Stimulated activated CD8-positive, alpha-beta memory T cell treated with anti-CD3 and anti-CD28 coated beads, Interleukin-15, amount 100 ng/mL, for 4 hours (primary cell): ENCODE measurements around the gene GIMAP7.
"Not testable (repeated sequence)": the region's sequence is repeated elsewhere in the genome, so short reads cannot be mapped to it uniquely, and the experiment has no call there.

ENCODE experiments used
- DNase-seq, 2 donors: peaks; one replicate each; pipeline ENCODE4 v3.0.0-alpha.2; 2020; ENCODE audit warnings: low read depth in 2 of 2

GIMAP7 gene

DNA sequence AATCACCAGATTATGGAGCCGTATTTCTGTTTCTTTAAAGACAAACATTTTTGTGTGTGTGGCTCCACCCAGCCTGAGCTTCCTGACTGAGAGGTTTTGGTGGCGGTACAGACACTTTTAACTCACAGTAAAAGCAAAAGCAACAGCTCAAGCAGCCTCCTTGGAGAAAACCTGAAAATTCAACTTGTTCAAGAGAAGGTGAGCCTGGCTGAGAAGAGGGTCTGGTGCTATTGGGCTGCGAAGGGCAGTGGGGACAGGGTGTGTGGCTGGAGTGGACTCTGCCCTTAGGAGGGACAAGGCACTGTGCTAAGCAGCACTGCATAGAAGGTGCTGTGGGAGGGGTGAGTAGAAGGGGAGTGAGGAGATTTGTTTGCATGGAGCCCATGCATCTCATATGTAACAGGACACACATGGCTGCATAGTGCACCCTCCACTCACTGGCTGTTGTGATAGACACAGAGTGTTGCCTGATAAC lies at the start of gene GIMAP7:
TSS of gene GIMAP7 (plus strand) at position 125 of the 475 bp plus-strand sequence. CDS start 5,103 bp downstream, outside the sequence.
- no peak for DNase-seq

DNA sequence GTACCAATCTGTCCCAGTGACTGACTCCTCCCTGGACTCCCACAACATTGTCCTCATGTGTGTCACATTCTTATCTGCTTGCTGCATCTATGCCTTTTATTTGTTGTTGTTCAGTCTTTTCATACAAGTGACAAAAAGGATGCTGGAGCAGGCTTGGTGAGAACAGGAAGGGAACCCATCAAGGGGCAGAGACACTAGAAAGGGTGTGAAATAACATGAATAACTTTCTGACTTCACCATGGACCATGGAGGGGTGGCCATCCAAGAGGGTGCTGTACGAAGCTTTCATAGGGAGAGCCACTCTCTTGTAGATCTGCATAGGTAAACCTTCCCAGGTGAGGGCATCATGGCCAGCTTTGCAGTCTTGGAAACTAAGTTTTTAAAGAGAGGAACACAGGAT lies 49.7 kb upstream of the GIMAP7 start:
- no peak for DNase-seq

DNA sequence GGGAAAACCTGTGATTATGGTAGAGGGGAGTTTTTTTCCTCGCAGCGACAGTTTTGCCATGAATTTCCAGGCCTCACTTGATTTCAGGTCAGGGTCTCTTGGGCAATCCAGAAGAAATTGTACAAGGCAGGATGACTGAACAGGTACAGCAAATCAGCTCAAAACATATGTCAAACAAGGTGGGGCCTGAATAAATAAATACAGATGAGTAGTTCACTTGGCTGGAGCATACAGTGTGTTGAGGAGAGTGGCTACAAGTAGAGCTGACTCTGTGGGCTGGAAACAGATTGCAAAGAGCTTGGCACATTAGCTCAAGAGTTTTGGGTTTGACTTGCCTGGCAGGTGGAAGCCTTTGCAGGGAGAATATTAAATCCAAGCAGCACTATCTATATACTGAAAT lies 49.3 kb upstream of the GIMAP7 start:
- DNase-seq = no peak

DNA sequence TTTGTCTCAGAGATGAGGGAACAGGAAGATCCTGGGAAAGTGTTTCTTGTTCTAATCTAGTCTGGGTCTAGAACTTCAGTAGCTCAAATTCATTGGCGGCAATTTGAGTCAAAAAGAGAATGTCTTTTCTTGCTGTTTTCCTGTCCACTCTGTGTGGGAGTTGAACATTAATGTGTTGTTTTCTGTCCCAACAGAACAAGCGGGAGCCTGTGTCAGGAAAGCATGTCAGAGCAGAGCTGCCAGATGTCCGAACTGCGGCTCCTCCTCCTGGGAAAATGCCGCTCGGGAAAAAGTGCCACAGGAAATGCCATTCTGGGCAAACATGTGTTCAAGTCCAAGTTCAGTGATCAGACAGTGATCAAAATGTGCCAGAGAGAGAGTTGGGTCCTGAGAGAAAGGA lies 48.2 kb upstream of the GIMAP7 start:
- DNase-seq = no peak

DNA sequence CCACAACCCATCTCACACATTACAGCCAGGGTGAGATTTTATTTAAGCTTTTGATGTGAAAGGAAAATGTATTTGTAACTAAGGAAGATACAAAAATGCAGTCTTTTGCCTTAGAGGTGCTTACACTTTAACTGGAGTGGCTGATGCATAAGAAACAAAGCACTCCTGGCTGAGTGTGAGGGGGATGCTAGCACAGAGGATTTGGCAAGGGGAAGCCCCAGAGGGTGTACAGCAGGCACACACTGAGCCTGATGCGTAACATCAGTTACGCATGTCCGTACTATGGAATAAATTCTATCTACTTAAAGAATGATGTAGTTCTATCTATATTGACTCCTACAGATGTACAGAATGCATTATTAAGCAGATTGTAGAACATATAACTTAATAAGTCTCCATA lies 46.4 kb upstream of the GIMAP7 start:
- DNase-seq = no peak

DNA sequence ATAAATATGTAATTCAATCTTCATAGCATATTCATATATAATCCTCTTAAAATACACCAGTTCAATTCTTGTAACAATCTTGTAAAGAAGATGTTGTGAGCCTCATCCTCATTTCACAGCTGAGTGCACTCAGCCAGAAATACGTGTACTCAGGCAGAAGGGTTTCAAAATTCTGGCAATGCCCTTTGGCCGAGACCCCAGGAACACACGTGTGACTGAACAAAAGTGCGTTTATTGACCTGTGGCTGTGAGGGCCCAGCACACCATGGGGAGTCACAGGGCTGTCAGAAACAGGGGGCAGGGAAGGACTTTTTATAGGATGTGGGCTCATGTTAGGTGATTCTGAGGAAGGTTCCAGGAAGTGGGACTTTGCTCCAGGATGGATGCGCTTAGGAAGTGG lies 42.8 kb upstream of the GIMAP7 start:
- no peak for DNase-seq

DNA sequence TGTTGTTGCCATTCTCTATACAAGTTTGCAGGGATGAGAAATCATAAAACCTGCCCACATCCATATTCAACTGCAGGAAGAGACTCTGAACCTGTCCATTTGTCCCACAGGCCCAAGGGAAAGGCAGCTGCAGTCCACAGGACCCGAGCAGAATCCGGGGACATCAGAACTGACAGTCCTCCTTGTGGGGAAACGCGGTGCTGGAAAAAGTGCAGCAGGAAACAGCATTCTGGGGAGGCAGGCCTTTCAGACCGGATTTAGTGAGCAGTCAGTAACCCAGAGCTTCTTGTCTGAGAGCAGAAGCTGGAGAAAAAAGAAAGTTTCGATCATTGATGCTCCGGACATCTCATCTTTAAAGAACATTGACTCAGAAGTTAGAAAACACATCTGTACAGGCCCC lies 40.8 kb upstream of the GIMAP7 start:
- DNase-seq = no peak

DNA sequence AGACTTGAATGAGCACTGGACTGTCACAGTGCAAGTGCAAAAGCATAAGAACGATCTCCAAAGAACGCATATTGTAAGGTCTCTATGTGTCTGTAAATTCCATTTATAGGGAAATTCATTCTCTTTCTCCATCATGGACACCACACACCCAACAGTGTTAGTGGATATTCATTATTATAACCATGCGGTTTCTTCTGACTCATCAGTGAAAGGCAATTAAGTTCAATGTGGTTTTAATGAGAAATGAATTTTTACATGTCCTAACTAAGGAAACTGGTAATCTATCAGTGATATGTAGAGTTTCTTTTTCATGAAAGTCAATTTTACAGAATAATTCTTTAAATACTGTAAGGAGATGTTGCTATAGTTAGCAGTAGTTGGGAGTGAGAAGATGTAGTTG lies 38.4 kb upstream of the GIMAP7 start:
- DNase-seq = no peak

DNA sequence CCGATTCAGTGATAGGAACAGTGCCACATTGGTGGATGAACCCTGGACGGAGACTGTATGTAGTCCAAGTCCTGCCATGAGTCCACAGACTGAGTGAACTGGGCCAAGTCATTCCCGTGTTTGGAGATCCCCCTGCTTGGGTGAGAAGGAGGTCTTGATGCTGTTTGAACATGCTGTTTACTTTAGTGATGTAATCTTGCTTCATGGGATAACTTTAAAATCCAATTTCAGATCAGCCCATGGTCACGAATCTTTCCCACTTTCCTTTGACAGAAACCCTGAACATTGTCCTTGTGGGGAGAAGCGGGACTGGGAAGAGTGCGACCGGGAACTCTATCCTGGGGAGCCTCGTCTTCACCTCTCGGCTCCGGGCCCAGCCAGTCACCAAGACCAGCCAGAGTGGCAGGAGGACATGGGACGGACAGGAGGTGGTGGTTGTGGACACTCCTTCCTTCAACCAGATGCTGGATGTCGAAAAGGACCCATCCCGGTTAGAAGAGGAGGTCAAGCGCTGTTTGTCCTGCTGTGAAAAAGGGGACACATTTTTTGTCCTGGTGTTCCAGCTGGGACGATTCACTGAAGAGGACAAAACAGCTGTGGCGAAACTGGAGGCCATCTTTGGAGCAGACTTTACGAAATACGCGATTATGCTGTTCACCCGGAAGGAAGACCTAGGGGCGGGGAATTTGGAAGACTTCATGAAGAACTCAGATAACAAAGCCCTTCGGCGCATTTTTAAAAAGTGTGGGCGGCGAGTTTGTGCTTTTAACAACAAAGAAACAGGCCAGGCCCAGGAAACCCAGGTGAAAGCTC lies 37.6 kb upstream of the GIMAP7 start:
- DNase-seq = peak in 1 of 2 donors; percentile 56

DNA sequence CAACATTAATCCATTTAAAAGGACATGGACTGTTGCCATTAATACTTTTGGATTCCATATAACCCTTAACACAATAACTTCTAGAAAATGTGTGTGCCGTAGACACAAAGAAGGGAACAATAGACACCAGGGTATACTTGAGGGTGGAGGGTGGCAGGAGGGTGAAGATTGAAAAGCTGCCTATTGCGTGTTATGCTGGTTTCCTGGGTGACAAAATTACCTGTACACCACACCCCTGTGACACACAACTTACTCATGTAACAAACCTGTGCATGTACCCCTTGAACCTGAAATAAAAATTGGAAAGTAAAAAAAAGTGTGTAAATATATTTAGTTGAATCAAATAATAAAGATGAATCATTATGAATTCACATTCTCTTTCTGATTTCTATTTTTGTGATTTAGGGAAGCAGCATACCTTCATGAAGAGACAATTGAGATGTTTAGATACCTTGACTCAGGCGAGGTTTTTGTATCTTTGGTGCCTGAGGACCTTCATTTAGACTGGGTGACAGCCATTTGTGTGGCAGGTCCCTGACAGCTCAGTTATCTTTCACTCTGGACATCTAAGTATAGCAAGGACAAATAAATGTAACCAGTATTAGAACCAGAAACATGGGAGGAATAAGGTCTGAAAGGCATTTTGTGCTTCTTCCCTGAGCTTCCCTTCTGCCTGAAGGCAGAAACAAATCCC lies 35.5 kb upstream of the GIMAP7 start:
- DNase-seq = no peak

DNA sequence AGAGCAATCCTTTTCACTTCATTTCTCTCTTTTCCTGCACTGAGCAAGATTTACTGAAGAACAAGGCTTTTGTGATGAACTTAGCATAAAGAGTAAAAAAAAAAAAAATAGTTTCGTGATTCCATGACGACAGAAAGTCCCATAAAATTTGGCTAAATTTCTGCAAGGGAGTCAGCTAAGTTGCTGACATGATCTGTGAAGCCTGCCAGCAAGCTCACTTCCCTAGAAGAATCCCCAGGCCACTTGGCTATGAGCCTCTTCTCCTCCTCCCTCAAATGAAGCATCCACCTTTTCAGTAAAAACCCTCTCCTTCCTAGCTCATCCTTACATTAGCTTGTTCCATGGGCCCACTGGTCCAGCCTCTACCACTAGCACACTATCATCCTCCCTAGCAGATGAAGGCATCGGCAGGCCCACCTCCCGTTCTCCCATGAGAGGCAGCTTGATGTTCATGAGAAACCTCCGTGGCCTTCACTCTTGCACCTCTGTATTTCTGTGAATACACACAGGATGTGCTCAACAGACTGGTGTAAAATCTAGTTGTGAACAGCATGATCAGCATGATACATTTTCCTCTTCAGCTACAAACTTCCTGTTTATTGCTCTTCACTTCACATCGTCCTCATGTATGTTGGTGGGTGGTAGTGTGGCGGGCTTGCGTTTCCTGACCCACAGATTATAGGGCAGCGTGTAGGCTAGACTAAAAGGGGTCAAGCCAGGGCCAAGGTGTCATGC lies 33.3 kb upstream of the GIMAP7 start:
- peak in 1 of 2 donors; percentile 17 for DNase-seq

DNA sequence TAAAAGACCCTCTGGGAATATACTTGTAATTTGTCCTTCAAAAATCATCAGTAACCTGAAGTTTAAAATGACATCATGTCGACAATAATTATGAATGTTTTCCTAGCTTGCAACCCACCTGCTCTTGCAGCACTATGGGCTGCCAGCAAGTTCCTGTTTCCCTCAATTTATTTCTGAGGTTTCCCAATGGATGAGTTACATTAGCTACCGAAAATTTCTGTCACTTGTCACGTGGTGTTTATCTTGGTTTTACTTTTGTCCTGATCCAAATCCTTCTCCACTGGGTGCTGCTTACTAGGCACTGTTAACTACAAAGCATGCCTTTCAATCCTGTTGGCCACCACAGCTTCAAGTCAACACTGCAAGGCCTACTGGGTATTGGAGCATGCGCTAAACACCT lies 32.8 kb upstream of the GIMAP7 start:
- DNase-seq = no peak

DNA sequence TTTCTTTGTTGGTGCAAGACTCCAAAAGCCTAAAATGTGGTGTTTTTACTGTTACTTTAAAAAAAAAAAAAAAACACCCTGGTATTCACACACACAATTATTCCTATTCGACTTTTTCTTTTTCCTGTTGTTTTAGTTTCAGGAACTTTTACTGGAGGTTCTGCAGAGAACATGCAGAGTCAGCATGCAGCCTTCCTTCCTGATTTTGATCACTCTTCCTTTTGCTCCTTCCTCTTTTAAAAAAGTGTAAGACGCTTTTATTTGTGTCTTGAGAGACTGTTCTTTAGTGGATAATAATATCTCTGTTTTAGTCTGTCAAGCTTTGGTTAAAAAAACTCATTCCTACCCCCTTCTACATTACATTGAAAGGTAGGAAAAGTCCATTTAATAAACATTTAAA lies 31.2 kb upstream of the GIMAP7 start:
- DNase-seq = not testable (repeated sequence)

DNA sequence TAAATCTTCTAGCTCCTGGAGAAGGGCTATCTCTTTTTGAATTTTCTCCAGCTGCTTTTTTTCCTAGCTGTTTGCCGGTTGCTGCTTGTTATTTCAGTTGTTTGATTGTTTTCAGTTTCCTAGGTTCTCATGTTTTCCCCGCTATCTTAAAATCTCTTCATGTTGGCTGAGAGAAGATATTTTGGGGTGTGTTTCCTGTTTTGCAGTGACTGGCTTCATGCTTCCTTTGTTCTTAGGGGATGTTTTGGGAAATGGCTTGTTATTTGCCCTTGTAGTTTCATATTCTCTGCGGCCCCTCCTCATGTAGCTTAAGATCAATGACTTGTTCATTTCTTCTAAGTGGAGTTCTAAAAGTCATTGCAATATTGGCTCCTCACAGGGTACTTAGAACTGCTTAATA lies 30.6 kb upstream of the GIMAP7 start:
- DNase-seq = not testable (repeated sequence)

DNA sequence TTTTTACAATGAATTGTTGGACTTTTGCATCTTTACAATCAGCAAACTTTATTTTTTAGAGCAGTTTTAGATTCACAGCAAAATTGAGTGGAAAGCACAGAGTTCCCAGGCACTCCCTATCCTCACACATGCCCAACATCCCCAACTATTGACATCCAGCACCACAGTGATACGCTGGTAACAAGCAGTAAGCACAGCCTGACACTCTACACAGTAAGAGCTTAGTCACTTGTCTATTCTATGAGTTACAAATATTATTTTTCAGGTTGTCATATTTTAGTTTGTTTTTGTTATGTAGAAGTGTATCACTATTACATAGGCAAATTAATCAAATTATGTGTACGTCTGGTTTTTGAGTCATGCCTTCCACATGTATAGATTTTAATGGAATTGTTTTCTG lies 27.0 kb upstream of the GIMAP7 start:
- no peak for DNase-seq

DNA sequence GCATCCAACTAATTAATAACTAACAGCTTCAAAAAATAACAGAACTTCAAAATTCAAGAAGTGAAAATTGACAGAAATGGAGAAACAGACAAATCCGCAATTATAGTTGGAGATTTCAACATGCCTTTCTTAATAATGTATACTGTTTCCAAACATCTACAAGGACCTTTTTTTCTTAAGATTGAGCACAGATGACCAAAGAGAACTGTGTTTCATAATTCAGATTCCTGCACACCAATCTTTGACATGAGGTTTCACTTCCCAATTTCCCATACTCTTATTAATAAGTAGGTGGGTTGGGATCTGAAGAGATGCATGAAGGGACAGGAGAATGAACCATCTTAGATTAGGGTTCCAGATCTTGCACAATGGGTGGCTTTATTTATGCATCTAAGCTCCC lies 24.9 kb upstream of the GIMAP7 start:
- no peak for DNase-seq

DNA sequence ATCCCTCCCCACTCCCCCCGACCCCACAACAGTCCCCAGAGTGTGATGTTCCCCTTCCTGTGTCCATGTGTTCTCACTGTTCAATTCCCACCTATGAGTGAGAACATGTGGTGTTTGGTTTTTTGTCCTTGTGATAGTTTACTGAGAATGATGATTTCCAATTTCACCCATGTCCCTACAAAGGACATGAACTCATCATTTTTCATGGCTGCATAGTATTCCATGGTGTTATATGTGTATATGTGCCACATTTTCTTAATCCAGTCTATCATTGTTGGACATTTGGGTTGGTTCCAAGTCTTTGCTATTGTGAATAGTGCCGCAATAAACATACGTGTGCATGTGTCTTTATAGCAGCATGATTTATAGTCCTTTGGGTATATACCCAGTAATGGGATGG lies 21.2 kb upstream of the GIMAP7 start:
- not testable (repeated sequence) for DNase-seq

DNA sequence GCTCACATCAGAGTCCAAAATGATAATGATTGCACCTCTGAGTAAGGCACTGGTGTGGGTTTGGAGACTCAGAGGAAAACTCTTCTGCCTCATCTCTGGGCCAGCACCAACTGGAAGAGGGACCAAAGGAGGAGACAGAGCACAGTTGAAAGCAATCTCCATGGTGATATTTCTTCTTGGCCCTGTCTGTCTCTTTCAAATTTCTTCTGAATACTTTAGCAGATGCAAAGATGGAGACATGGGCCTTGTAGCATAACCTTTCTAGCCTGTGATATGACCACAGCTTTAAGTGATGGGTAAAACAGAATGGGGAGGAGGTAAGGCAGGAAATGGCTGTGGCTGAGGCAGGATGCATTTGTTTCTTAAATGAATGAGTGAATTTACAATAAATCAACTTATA lies 12.2 kb upstream of the GIMAP7 start:
- DNase-seq = no peak

DNA sequence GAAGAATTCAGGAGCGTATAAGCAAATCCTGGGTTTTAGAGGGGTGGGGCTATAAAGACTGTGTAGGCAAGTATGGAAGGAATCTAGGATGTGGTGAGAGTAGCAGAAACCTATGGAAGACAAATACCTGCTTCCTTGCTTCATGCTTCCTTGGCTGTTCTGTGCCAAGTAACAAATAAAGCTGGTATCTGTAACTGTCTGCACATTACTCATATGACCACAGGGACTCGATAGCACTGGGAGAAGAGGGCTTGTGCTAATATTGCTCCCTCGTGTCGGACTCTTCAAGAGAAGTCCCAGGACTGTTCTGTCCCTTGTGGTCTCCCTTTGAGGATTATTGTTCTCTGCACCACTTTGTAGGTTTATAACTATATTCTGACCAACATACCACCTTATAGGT lies 11.5 kb upstream of the GIMAP7 start:
- DNase-seq = no peak

DNA sequence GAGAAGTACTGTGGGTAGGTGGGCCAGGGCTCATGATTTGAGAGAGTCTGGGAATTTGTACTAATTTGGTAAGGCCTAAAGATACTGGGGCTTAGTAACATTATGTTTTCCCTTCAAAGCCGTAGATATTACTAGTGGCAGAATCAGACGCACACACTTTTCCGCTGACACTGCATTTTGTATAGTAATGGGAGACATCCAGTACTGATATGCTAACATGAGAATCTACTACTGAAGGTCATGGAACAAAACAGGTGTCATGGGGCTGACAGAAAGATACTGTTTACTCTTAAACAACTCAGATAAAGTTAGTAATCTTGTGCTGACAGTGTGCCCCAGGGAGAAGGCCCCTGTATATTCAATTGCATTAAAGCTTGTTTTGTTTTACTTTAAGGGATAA lies 11.1 kb upstream of the GIMAP7 start:
- no peak for DNase-seq

DNA sequence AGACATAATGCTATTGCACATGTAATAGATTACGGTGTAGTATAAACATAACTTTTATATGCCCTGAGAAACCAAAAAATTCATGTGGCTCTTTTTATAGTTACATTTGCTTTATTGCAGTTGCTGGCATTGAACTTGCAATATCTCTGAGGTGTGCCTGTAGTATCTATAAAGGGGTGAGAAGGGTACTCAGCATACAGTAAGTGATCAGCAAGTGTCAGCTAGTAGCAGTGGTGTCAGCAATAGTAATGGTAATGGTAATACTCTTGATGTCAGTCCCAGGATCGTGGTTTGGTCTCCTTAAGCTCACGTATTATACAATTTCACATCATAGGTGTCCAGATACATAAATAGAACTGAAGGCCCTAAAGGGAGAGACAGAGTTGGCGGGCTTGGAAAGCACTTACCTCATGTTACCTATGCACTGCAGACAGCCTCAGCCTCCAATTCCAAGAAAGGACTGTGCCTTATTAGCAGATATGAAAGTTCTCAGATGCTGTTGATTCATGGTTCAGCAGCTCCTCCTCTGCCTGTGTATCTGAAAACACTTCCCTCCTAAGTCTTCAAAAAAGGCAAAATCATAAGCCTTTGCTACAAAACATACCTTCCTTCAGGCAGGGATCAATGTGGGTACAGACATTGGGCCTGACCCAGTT lies 6.6 kb upstream of the GIMAP7 start:
- DNase-seq = no peak

DNA sequence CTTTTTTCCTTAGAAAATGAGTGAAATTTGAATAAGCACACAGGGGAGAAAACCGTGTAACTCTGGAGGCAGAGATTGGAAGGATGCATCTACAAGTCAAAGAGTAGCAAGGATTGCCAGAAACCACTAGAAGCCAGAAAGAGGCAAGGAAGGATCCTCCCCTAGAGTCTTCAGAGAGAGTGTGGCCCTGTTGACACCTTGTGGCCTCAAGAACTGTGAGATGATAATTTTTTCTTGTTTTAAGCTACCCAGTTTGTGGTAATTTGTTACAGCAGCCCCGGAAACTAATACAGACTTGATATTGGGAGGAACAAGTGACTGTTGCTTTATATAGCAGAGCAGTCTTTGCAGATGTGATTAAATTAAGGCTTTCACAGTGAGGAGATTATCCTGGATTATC lies 3.6 kb upstream of the GIMAP7 start:
- DNase-seq = no peak
